GM23248 (cell line): ENCODE results near the gene OLFM1. TPM values are rescaled to one million over a fixed set of nuclear protein-coding genes. Genes with fewer than 3 reads are reported as not detected.
"Not testable (repeated sequence)": the region's sequence is repeated elsewhere in the genome, so short reads cannot be mapped to it uniquely, and the experiment has no call there.

Source experiments
- DNase-seq: peaks from one replicate; pipeline ENCODE4 v3.0.0-alpha.2; 2015
- H2AFZ ChIP-seq: fragments of 200-600 bp; sonication (generic); 2 replicates; pipeline ENCODE4 v1.6.1; 2016; ENCODE audit warnings: antibody characterized with exemption
- H3F3A ChIP-seq: fragments of 200-600 bp; sonication (generic); 2 replicates; pipeline ENCODE4 v1.6.1; 2016; ENCODE audit warnings: mild to moderate bottlenecking, antibody characterized with exemption, mixed run types; ENCODE audit not compliant: insufficient read depth
- H3K27ac ChIP-seq: fragments of 200-600 bp; sonication (generic); 2 replicates; pipeline ENCODE4 v1.5.1; 2016; ENCODE audit warnings: mild to moderate bottlenecking
- H3K27me3 ChIP-seq: fragments of 200-600 bp; sonication (generic); replicated peaks from 2 replicates; pipeline ENCODE4 v1.6.1; 2016; ENCODE audit warnings: mild to moderate bottlenecking; ENCODE audit not compliant: insufficient read depth
- H3K36me3 ChIP-seq: fragments of 200-600 bp; sonication (generic); 2 replicates; pipeline ENCODE4 v1.6.1; 2016; ENCODE audit warnings: low read depth, mild to moderate bottlenecking
- H3K4me1 ChIP-seq: fragments of 200-600 bp; sonication (generic); 2 replicates; pipeline ENCODE4 v1.6.1; 2016; ENCODE audit warnings: mild to moderate bottlenecking; ENCODE audit not compliant: insufficient read depth
- H3K4me2 ChIP-seq: fragments of 200-600 bp; sonication (generic); one replicate; pipeline ENCODE4 v1.6.1; 2016; ENCODE audit warnings: mild to moderate bottlenecking; ENCODE audit not compliant: unreplicated experiment
- H3K4me3 ChIP-seq: fragments of 200-600 bp; sonication (generic); 2 replicates; pipeline ENCODE4 v1.5.1; 2016; ENCODE audit warnings: mild to moderate bottlenecking
- H3K79me2 ChIP-seq: fragments of 200-600 bp; sonication (generic); 2 replicates; pipeline ENCODE4 v1.6.1; 2016; ENCODE audit warnings: mild to moderate bottlenecking; ENCODE audit not compliant: insufficient read depth
- H3K9ac ChIP-seq: fragments of 200-600 bp; sonication (generic); 2 replicates; pipeline ENCODE4 v1.6.1; 2016; ENCODE audit warnings: mild to moderate bottlenecking
- H3K9me2 ChIP-seq: fragments of 200-600 bp; sonication (generic); 2 replicates; pipeline ENCODE4 v1.6.1; 2016; ENCODE audit warnings: mixed run types, mild to moderate bottlenecking, moderate library complexity; ENCODE audit not compliant: insufficient read depth
- H3K9me3 ChIP-seq: fragments of 200-600 bp; sonication (generic); one replicate; pipeline ENCODE4 v1.6.1; 2017; ENCODE audit warnings: low read depth
- H4K20me1 ChIP-seq: fragments of 200-600 bp; sonication (generic); 2 replicates; pipeline ENCODE4 v1.6.0; 2016; ENCODE audit not compliant: insufficient read depth
- EZH2 ChIP-seq: fragments of 200-600 bp; sonication (generic); IDR thresholded peaks from 2 replicates; pipeline ENCODE4 v1.6.1; 2018; ENCODE audit warnings: antibody characterized with exemption, mild to moderate bottlenecking; ENCODE audit not compliant: insufficient read depth, poor library complexity, severe bottlenecking
- EZH2phosphoT487 ChIP-seq: fragments of 200-600 bp; sonication (generic); IDR thresholded peaks from 2 replicates; pipeline ENCODE4 v1.6.1; 2018; ENCODE audit warnings: antibody characterized with exemption, moderate library complexity, mild to moderate bottlenecking, low read depth; ENCODE audit not compliant: insufficient read depth
- whole genome bisulfite sequencing, 2 experiments: methylation state at CpG; one replicate each; pipeline ENCODE4 v1.1.6; 2015 to 2017; ENCODE audit warnings: low lambda C conversion rate in 2 of 2, low coverage in 1 of 2; ENCODE audit errors: missing lambda C conversion rate in 2 of 2; 5-methylcytosine and 5-hydroxymethylcytosine counted together
- in situ Hi-C: fragments of 300-500 bp; cut with MboI; formaldehyde crosslinking; loops from 2 replicates; pipeline ENCODE4 v1.15.0; 2020
- polyA plus RNA-seq: library from polyadenylated mRNA; unstranded; fragments of >200 nt; fragmentation: Nextera tagmentation; extraction: Ambion mirVana; gene quantifications from 2 replicates; pipeline ENCODE4 v1.2.1, GENCODE V29; 2016
- total RNA-seq: library from RNA; depleted of rRNA; stranded (reverse); fragments of >200 nt; shearing (Covaris generic); gene quantifications from 2 replicates; pipeline ENCODE4 v1.2.3, GENCODE V29; 2014

The OLFM1 gene
- total and polyA plus RNA-seq, 2 experiments from 2014 or later: 17.0 to 31.4 TPM

- 38 to 45% methylated on average over 5 of the region's 5 CpGs for WGBS, 2 experiments
- in situ Hi-C loops: no loop called here
- no peaks in the 10 kb centered on the region for H3K9me3 ChIP-seq
- H3K9me2 ChIP-seq: no peaks in the 10 kb centered on the region
- no peak overlapping the region for H3K4me3 ChIP-seq
- H3K27me3 ChIP-seq: peaks cover 6% of the 10 kb centered on the region; the same call in 1 of the 2 replicates
- no peak for DNase-seq
- no peak overlapping the region for H3K27ac ChIP-seq
- no peak overlapping the region for H2AFZ ChIP-seq
- TF ChIP-seq EZH2phosphoT487 (no peak), EZH2 (no peak)
- H3F3A ChIP-seq: no peaks in the 10 kb centered on the region
- no peak overlapping the region for H3K4me2 ChIP-seq
- no peaks in the 10 kb centered on the region for H4K20me1 ChIP-seq
- H3K79me2 ChIP-seq: no peaks in the 10 kb centered on the region
- H3K36me3 ChIP-seq: no peaks in the 10 kb centered on the region
- no peaks in the 10 kb centered on the region for H3K4me1 ChIP-seq
- no peak overlapping the region for H3K9ac ChIP-seq
These were observed 25.2 kb upstream of the OLFM1 start for GRCh38 chr9:135062254-135062653.

- H3K79me2 ChIP-seq, in situ Hi-C loops, H3K4me1 ChIP-seq, H3K27ac ChIP-seq, H2AFZ ChIP-seq, H3K9me3 ChIP-seq, DNase-seq, H4K20me1 ChIP-seq, H3K9ac ChIP-seq, H3F3A ChIP-seq, H3K4me2 ChIP-seq, H3K9me2 ChIP-seq, H3K4me3 ChIP-seq, H3K36me3 ChIP-seq: not testable (repeated sequence)
- peaks cover 15% of the 10 kb centered on the region for H3K27me3 ChIP-seq
- 4 to 10% methylated on average over 4 of the region's 4 CpGs for WGBS, 2 experiments
These were observed 24.0 kb upstream of the OLFM1 start for GRCh38 chr9:135063466-135063865.

- 19 to 28% methylated on average over 4 of the region's 4 CpGs for WGBS, 2 experiments
- H3K9me2 ChIP-seq, in situ Hi-C loops, H3K4me3 ChIP-seq, H3K9me3 ChIP-seq, H4K20me1 ChIP-seq, H3K79me2 ChIP-seq, H3K4me2 ChIP-seq, H3K4me1 ChIP-seq, H2AFZ ChIP-seq, H3K36me3 ChIP-seq, H3F3A ChIP-seq, H3K27ac ChIP-seq, DNase-seq, H3K9ac ChIP-seq: not testable (repeated sequence)
- H3K27me3 ChIP-seq: peaks cover 15% of the 10 kb centered on the region
These were observed 23.6 kb upstream of the OLFM1 start for GRCh38 chr9:135063888-135064287.

GRCh38 chr9:135065151-135065550 lies 22.3 kb upstream of the OLFM1 start:
- Histone ChIP-seq H3K4me2 (no peak overlapping the region), H3K4me1 (no peaks in the 10 kb centered on the region), H3K79me2 (no peaks in the 10 kb centered on the region), H3K36me3 (no peaks in the 10 kb centered on the region), H3K9me3 (no peaks in the 10 kb centered on the region), H3K9ac (no peak overlapping the region), H3K27ac (no peak overlapping the region), H3K27me3 (peaks cover 10% of the 10 kb centered on the region), H3F3A (no peaks in the 10 kb centered on the region), H3K4me3 (no peak overlapping the region), H3K9me2 (no peaks in the 10 kb centered on the region), H4K20me1 (no peaks in the 10 kb centered on the region), H2AFZ (no peak overlapping the region)
- no peak for DNase-seq
- no peak for TF ChIP-seq EZH2phosphoT487
- TF ChIP-seq EZH2: no peak
- 33 to 36% methylated on average over 4 of the region's 4 CpGs for WGBS, 2 experiments
- in situ Hi-C loops: no loop called here

GRCh38 chr9:135065804-135066203 lies 21.7 kb upstream of the OLFM1 start:
- Histone ChIP-seq H3K36me3 (no peaks in the 10 kb centered on the region), H3K4me2 (no peak overlapping the region), H4K20me1 (no peaks in the 10 kb centered on the region), H3F3A (no peaks in the 10 kb centered on the region), H3K4me1 (no peaks in the 10 kb centered on the region), H3K4me3 (no peak overlapping the region), H3K27me3 (peaks cover 10% of the 10 kb centered on the region), H3K9me3 (no peaks in the 10 kb centered on the region), H3K9ac (no peak overlapping the region), H3K9me2 (no peaks in the 10 kb centered on the region), H3K79me2 (no peaks in the 10 kb centered on the region), H2AFZ (no peak overlapping the region), H3K27ac (no peak overlapping the region)
- no peak for DNase-seq
- in situ Hi-C loops: no loop called here
- TF ChIP-seq EZH2phosphoT487 (no peak), EZH2 (no peak)
- WGBS, 2 experiments: 50 to 51% methylated on average over 3 to 4 of the region's 4 CpGs
